K562 (cell line): ENCODE data around the gene HDAC3. TPM values are rescaled to one million over a fixed set of nuclear protein-coding genes. Genes with fewer than 3 reads are reported as not detected.
A peak's percentile ranks its signal among the peaks of the same experiment; 100 is the strongest.

Source experiments
- GABPB1 ChIP-seq: sonication (generic); formaldehyde crosslinking; IDR thresholded peaks from 2 replicates; pipeline ENCODE4 v1.8.0; 2022; ENCODE audit warnings: mild to moderate bottlenecking, missing genetic modification reagents
- JUNB ChIP-seq: fragments of 450-650 bp; formaldehyde crosslinking; conservative IDR thresholded peaks from 2 replicates; pipeline ENCODE4 v1.4.0; 2020; ENCODE audit warnings: mild to moderate bottlenecking
- NBN ChIP-seq: fragments of 450-650 bp; IDR thresholded peaks from 2 replicates; pipeline ENCODE4 v1.6.1; 2016; ENCODE audit warnings: low read depth, mild to moderate bottlenecking
- RBM39 ChIP-seq: fragments of 200-400 bp; formaldehyde crosslinking; optimal IDR thresholded peaks from 2 replicates; pipeline ENCODE3; 2018; ENCODE audit warnings: low read depth, low read length
- SMAD4 ChIP-seq: fragments of 250-450 bp; sonication (Bioruptor Pico); conservative IDR thresholded peaks from 2 replicates; pipeline ENCODE4 v1.8.0; 2021; ENCODE audit warnings: inconsistent platforms, mild to moderate bottlenecking, moderate library complexity
- TEAD1 ChIP-seq, 2 experiments: fragments of 450-650 bp in 1 of 2; sonication (generic) in 1 of 2; formaldehyde crosslinking; IDR thresholded peaks; 2 replicates each; pipeline versions ENCODE4 v1.4.0 to v1.8.0; 2020 to 2022; ENCODE audit warnings: mild to moderate bottlenecking in 2 of 2, missing genetic modification reagents in 1 of 2
- ZBTB1 ChIP-seq: sonication (generic); formaldehyde crosslinking; IDR thresholded peaks from 2 replicates; pipeline ENCODE4 v1.8.1; 2023; ENCODE audit warnings: missing genetic modification reagents, low read depth, mild to moderate bottlenecking, borderline replicate concordance
- ZNF197 ChIP-seq: fragments of 200-800 bp; sonication (Bioruptor generic); IDR thresholded peaks from 2 replicates; pipeline ENCODE4 v1.6.1; 2016; ENCODE audit warnings: low read depth, missing genetic modification characterization, missing compliant biosample characterization
- polyA plus RNA-seq, 8 experiments: library from polyadenylated mRNA; depleted of rRNA in 4 of 8; stranded (reverse) in 5 of 8; unstranded in 3 of 8; fragments of >200 nt; fragmentation: Nextera tagmentation in 2 of 8; fragmentation: Illumina TruSeq in 1 of 8; extraction: Ambion mirVana in 2 of 8; extraction: Trizol in 1 of 8; gene quantifications; 2 replicates each; pipeline versions ENCODE4 v1.2.1 to v1.2.3, GENCODE V29; 2011 to 2014; ENCODE audit warnings: inconsistent platforms in 1 of 8, missing spikeins in 1 of 8
- total RNA-seq, 7 experiments: library from RNA; depleted of rRNA in 6 of 7; stranded (reverse); fragments of >200 nt in 6 of 7; fragmentation: Illumina TruSeq in 2 of 7; extraction: Trizol in 2 of 7; gene quantifications; 2 replicates each; pipeline versions ENCODE4 v1.2.1 to v1.2.3, GENCODE V29; 2011 to 2021; ENCODE audit warnings: low replicate concordance in 1 of 7
- TF ChIP-seq, protein P1 (sequence below): sonication (generic); formaldehyde crosslinking; IDR thresholded peaks from 2 replicates; pipeline ENCODE4 v1.8.0; 2022; ENCODE audit warnings: missing genetic modification reagents, mild to moderate bottlenecking, moderate library complexity, borderline replicate concordance
- TF ChIP-seq, protein P2 (sequence below): sonication (generic); formaldehyde crosslinking; IDR thresholded peaks from 2 replicates; pipeline ENCODE4 v1.8.0; 2023; ENCODE audit warnings: mild to moderate bottlenecking, missing genetic modification reagents
- TF ChIP-seq, protein P3 (sequence below): fragments of 450-650 bp; formaldehyde crosslinking; IDR thresholded peaks from 2 replicates; pipeline ENCODE4 v1.4.0; 2022; ENCODE audit warnings: missing genetic modification characterization

Gene HDAC3
- total and polyA plus RNA-seq, 9 of the 15 experiments (the other 6 are each of a cell fraction or from before 2014, with no cell fraction given): 89.7 to 191 (median 119) TPM

DNA sequence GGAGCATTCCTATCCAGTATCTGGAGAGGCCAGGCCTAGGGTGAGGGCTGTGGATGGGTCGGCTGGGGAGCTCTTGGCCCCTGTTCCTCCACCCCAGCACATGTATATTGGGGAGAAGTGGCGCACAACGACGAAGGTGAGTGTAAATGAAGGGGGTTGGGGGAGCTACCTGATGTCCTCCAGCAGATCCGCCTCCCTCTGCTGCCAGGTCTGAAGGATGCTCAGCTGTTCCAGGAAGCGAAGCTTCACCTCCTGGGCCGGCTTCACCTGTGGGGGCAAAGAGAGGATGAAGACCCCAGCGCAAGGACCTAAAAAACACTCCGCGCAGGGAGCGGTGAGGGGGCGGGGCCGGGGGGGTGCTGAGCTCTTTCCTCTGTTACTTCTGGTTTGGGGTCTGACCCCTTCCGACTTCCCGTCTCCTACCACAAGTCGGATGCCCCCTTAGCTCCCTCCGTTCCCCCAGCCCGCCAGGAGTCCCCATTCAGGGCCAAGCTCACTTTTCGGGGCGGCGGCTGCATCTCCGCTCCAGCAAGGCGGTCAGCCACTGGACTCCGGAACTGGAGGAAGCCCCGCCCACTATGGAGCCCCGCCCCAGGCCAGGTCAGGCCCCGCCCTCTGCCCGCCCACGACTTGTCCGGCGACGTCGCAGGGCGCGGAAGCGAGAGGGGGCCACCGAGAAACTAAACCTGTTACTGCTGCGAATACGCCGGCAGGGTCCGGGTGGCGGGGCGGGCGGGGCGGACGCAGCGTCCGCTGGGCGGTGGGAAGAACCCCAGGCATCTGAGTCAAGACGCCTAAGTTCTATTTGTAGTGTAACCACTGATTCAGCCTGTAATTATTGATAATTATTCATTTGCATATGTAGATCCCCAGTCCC, 14.4 kb upstream of the HDAC3 start, which contains the start of gene FCHSD1 (continued):
- TF ChIP-seq, protein P1, sequence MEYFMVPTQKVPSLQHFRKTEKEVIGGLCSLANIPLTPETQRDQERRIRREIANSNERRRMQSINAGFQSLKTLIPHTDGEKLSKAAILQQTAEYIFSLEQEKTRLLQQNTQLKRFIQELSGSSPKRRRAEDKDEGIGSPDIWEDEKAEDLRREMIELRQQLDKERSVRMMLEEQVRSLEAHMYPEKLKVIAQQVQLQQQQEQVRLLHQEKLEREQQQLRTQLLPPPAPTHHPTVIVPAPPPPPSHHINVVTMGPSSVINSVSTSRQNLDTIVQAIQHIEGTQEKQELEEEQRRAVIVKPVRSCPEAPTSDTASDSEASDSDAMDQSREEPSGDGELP (CRISPR knock-in tag): 0 out of 2 replicates have a peak, but pooled peaks have one; percentile 31
- 0 out of 2 replicates have a peak, but pooled peaks have one; percentile 31 for TF ChIP-seq GABPB1 (CRISPR knock-in tag)
- TF ChIP-seq JUNB (CRISPR knock-in tag): no peak
- TF ChIP-seq, protein P2, sequence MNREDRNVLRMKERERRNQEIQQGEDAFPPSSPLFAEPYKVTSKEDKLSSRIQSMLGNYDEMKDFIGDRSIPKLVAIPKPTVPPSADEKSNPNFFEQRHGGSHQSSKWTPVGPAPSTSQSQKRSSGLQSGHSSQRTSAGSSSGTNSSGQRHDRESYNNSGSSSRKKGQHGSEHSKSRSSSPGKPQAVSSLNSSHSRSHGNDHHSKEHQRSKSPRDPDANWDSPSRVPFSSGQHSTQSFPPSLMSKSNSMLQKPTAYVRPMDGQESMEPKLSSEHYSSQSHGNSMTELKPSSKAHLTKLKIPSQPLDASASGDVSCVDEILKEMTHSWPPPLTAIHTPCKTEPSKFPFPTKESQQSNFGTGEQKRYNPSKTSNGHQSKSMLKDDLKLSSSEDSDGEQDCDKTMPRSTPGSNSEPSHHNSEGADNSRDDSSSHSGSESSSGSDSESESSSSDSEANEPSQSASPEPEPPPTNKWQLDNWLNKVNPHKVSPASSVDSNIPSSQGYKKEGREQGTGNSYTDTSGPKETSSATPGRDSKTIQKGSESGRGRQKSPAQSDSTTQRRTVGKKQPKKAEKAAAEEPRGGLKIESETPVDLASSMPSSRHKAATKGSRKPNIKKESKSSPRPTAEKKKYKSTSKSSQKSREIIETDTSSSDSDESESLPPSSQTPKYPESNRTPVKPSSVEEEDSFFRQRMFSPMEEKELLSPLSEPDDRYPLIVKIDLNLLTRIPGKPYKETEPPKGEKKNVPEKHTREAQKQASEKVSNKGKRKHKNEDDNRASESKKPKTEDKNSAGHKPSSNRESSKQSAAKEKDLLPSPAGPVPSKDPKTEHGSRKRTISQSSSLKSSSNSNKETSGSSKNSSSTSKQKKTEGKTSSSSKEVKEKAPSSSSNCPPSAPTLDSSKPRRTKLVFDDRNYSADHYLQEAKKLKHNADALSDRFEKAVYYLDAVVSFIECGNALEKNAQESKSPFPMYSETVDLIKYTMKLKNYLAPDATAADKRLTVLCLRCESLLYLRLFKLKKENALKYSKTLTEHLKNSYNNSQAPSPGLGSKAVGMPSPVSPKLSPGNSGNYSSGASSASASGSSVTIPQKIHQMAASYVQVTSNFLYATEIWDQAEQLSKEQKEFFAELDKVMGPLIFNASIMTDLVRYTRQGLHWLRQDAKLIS (CRISPR knock-in tag): no peak
- no peak for TF ChIP-seq ZBTB1 (CRISPR knock-in tag)
- TF ChIP-seq ZNF197: no peak
- TF ChIP-seq RBM39: no peak
- TF ChIP-seq TEAD1 (CRISPR knock-in tag; IDR thresholded peaks at IDR 0.05): peak in 1 of 2 experiments; percentile 44; a peak in 1 of 4 replicates
- no peak for TF ChIP-seq NBN
- no peak for TF ChIP-seq SMAD4 (CRISPR knock-in tag)
- TF ChIP-seq, protein P3, sequence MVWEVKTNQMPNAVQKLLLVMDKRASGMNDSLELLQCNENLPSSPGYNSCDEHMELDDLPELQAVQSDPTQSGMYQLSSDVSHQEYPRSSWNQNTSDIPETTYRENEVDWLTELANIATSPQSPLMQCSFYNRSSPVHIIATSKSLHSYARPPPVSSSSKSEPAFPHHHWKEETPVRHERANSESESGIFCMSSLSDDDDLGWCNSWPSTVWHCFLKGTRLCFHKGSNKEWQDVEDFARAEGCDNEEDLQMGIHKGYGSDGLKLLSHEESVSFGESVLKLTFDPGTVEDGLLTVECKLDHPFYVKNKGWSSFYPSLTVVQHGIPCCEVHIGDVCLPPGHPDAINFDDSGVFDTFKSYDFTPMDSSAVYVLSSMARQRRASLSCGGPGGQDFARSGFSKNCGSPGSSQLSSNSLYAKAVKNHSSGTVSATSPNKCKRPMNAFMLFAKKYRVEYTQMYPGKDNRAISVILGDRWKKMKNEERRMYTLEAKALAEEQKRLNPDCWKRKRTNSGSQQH: no peak
